ENCODE data around the gene MOGAT2. TPM values are rescaled to one million over a fixed set of nuclear protein-coding genes. Genes with fewer than 3 reads are reported as not detected.

The MOGAT2 gene
- total and polyA plus RNA-seq, 2 of the 13 experiments (the other 11 are each of a cell fraction or from before 2014, with no cell fraction given): 27.2 to 27.8 TPM

DNA sequence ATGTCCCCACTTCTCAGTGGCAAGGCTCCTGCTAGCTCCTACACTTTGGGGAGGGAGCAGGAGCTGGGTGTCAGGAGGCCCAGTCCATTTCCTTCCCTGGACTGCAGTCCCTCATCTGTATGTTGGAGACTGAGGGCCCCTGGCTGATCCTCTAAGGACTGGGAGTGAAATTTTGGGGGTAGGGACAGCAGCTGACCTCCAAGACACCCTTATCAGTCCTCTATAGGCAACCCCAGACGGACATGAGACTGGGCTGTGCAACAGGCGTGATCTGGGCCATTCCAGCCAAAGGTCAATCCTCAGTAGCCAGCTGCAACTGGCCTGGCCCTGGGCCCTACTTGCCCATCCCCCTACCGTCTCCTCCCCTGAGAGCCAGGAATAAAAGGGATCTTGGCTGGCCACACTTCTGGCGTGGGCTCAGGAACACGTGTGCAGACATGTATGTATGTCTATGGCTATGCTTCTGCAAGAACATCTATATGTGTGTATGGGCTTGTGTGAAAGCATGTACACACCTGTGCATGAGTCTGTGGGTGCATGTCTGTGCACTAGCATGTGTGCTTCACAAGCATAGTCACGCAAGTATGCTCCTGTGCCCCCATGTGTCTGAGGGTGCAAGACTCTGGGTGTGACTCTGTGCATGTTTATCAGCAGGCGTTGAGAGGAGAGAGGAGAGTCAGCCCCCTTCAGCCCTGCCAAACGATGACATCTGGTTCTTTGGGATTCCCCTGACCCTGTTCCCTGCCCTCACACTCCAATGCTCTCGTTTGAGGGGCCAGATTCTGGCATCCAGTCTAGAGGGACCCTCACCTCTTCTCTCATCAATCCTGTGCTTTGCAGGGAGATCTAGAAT lies 26.3 kb downstream of the MOGAT2 start (continued):
- no peak for TF ChIP-seq ZNF382 (CRISPR knock-in tag; IDR thresholded peaks at IDR 0.05; ENCODE audit: borderline replicate concordance)
- TF ChIP-seq TGIF2 (CRISPR knock-in tag; IDR thresholded peaks at IDR 0.05): no peak
- TF ChIP-seq ZNF780A (CRISPR knock-in tag; IDR thresholded peaks at IDR 0.05): no peak
- TF ChIP-seq, protein P1, sequence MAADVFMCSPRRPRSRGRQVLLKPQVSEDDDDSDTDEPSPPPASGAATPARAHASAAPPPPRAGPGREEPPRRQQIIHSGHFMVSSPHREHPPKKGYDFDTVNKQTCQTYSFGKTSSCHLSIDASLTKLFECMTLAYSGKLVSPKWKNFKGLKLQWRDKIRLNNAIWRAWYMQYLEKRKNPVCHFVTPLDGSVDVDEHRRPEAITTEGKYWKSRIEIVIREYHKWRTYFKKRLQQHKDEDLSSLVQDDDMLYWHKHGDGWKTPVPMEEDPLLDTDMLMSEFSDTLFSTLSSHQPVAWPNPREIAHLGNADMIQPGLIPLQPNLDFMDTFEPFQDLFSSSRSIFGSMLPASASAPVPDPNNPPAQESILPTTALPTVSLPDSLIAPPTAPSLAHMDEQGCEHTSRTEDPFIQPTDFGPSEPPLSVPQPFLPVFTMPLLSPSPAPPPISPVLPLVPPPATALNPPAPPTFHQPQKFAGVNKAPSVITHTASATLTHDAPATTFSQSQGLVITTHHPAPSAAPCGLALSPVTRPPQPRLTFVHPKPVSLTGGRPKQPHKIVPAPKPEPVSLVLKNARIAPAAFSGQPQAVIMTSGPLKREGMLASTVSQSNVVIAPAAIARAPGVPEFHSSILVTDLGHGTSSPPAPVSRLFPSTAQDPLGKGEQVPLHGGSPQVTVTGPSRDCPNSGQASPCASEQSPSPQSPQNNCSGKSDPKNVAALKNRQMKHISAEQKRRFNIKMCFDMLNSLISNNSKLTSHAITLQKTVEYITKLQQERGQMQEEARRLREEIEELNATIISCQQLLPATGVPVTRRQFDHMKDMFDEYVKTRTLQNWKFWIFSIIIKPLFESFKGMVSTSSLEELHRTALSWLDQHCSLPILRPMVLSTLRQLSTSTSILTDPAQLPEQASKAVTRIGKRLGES (CRISPR knock-in tag; IDR thresholded peaks at IDR 0.05; ENCODE audit: borderline replicate concordance): peak; percentile 97
- TF ChIP-seq ASH2L (IDR thresholded peaks at IDR 0.05; ENCODE audit: insufficient read length, low read depth, low read length): no peak
- peak; percentile 60; the same call in 1 of the 2 replicates for TF ChIP-seq ZNF292 (CRISPR knock-in tag; IDR thresholded peaks at IDR 0.05; ENCODE audit: borderline replicate concordance, low read depth)
- no peak for TF ChIP-seq ZSCAN9 (CRISPR knock-in tag; IDR thresholded peaks at IDR 0.05; ENCODE audit: borderline replicate concordance)
- no peak for TF ChIP-seq SP140L (CRISPR knock-in tag; IDR thresholded peaks at IDR 0.05; ENCODE audit: borderline replicate concordance)
- peak; percentile 36; the same call in 1 of the 2 replicates for TF ChIP-seq CHD2 (IDR thresholded peaks at IDR 0.05; ENCODE audit: low read depth, low read length)
- TF ChIP-seq NBN (conservative IDR thresholded peaks at IDR 0.05): no peak
- TF ChIP-seq HDAC2 (CRISPR knock-in tag; IDR thresholded peaks at IDR 0.05): peak; percentile 53
- no peak for TF ChIP-seq ESRRA (CRISPR knock-in tag; IDR thresholded peaks at IDR 0.05; ENCODE audit: low read depth)
- 0 out of 2 replicates have a peak, but pooled peaks have one; percentile 19 for TF ChIP-seq SP5 (CRISPR knock-in tag; IDR thresholded peaks at IDR 0.05; ENCODE audit: borderline replicate concordance, low read depth)
- TF ChIP-seq MTF2 (CRISPR knock-in tag; IDR thresholded peaks at IDR 0.05; ENCODE audit: borderline replicate concordance): no peak
- TF ChIP-seq, protein P2, sequence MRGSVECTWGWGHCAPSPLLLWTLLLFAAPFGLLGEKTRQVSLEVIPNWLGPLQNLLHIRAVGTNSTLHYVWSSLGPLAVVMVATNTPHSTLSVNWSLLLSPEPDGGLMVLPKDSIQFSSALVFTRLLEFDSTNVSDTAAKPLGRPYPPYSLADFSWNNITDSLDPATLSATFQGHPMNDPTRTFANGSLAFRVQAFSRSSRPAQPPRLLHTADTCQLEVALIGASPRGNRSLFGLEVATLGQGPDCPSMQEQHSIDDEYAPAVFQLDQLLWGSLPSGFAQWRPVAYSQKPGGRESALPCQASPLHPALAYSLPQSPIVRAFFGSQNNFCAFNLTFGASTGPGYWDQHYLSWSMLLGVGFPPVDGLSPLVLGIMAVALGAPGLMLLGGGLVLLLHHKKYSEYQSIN (CRISPR knock-in tag; IDR thresholded peaks at IDR 0.05; ENCODE audit: borderline replicate concordance): no peak
- TF ChIP-seq PHF21A (CRISPR knock-in tag; IDR thresholded peaks at IDR 0.05): no peak; the same call in 1 of the 2 replicates
- TF ChIP-seq, protein P3, sequence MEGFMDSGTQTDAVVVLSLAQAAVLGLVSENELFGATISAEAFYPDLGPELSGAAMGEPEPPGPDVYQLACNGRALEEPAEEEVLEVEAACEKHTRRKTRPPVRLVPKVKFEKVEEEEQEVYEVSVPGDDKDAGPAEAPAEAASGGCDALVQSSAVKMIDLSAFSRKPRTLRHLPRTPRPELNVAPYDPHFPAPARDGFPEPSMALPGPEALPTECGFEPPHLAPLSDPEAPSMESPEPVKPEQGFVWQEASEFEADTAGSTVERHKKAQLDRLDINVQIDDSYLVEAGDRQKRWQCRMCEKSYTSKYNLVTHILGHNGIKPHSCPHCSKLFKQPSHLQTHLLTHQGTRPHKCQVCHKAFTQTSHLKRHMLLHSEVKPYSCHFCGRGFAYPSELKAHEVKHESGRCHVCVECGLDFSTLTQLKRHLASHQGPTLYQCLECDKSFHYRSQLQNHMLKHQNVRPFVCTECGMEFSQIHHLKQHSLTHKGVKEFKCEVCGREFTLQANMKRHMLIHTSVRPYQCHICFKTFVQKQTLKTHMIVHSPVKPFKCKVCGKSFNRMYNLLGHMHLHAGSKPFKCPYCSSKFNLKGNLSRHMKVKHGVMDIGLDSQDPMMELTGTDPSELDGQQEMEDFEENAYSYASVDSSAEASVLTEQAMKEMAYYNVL (CRISPR knock-in tag; IDR thresholded peaks at IDR 0.05; ENCODE audit: borderline replicate concordance): no peak
- TF ChIP-seq, protein P4, sequence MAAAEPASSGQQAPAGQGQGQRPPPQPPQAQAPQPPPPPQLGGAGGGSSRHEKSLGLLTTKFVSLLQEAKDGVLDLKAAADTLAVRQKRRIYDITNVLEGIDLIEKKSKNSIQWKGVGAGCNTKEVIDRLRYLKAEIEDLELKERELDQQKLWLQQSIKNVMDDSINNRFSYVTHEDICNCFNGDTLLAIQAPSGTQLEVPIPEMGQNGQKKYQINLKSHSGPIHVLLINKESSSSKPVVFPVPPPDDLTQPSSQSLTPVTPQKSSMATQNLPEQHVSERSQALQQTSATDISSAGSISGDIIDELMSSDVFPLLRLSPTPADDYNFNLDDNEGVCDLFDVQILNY (CRISPR knock-in tag; conservative IDR thresholded peaks at IDR 0.05): no peak
- TF ChIP-seq U2AF2 (IDR thresholded peaks at IDR 0.05; ENCODE audit: low read depth, low read length): no peak
- no peak for TF ChIP-seq ZNF264 (CRISPR knock-in tag; IDR thresholded peaks at IDR 0.05)
- TF ChIP-seq, protein P5, sequence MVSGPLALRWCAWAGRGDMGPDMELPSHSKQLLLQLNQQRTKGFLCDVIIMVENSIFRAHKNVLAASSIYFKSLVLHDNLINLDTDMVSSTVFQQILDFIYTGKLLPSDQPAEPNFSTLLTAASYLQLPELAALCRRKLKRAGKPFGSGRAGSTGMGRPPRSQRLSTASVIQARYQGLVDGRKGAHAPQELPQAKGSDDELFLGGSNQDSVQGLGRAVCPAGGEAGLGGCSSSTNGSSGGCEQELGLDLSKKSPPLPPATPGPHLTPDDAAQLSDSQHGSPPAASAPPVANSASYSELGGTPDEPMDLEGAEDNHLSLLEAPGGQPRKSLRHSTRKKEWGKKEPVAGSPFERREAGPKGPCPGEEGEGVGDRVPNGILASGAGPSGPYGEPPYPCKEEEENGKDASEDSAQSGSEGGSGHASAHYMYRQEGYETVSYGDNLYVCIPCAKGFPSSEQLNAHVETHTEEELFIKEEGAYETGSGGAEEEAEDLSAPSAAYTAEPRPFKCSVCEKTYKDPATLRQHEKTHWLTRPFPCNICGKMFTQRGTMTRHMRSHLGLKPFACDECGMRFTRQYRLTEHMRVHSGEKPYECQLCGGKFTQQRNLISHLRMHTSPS (CRISPR knock-in tag; IDR thresholded peaks at IDR 0.05; ENCODE audit: low read depth): no peak
